Right cardiac atrium (tissue), 5 donors: ENCODE data around the gene PACS1. TPM values are rescaled to one million over a fixed set of nuclear protein-coding genes. Genes with fewer than 3 reads are reported as not detected.

Experiments
- ATAC-seq, 2 donors: fragments of 200-7000 bp; cut with Tn5 transposase; one replicate each; pipeline versions ENCODE4 v1.8.0 to v1.9.1; 2020; ENCODE audit warnings: moderate library complexity in 2 of 2, mild to moderate bottlenecking in 1 of 2
- DNase-seq, 3 donors: peaks; one replicate each; pipeline ENCODE4 v3.0.0-alpha.2; 2020
- H3K27ac ChIP-seq: one replicate; pipeline ENCODE4 v1.5.1; 2013; ENCODE audit warnings: mild to moderate bottlenecking, low read length, control low read depth, moderate library complexity
- H3K27me3 ChIP-seq: one replicate; pipeline ENCODE4 v1.6.1; 2013; ENCODE audit not compliant: control insufficient read depth, insufficient read depth
- H3K4me1 ChIP-seq: one replicate; pipeline ENCODE4 v1.6.1; 2013; ENCODE audit warnings: low read length; ENCODE audit not compliant: control insufficient read depth, insufficient read depth
- H3K4me3 ChIP-seq: one replicate; pipeline ENCODE4 v1.5.1; 2013; ENCODE audit warnings: low read length, control low read depth
- H3K9me3 ChIP-seq: one replicate; pipeline ENCODE4 v1.6.1; 2013; ENCODE audit warnings: low read length; ENCODE audit not compliant: control insufficient read depth
- WGBS: extraction: QIAGEN DNeasy Blood & Tissue Kit; methylation state at CpG from one replicate; pipeline ENCODE4 v1.1.7; 2013; 5-methylcytosine and 5-hydroxymethylcytosine counted together
- intact Hi-C, 4 donors: fragments of 100-400 bp; cut with DNase I; formaldehyde crosslinking; loops; one replicate each; pipeline versions ENCODE4 v1.11.0 to v1.14.0; 2022 to 2023
- polyA plus RNA-seq: library from polyadenylated mRNA; stranded (reverse); fragments of 200-250 nt; gene quantifications from one replicate; pipeline ENCODE4 v1.2.3, GENCODE V29; 2013
- total RNA-seq, 4 donors: library from RNA; stranded (reverse); fragmentation: NEBNext Ultra II Directional; extraction: Animal tissue kit (Norgen Biotek cat#: 25700); gene quantifications; one replicate each; pipeline ENCODE4 v1.2.1, GENCODE V29; 2021
- donor health status: healthy with polysubstance abuse.
- donor health status: DM: no; HTN: yes; CAD: no.
- donor health status: DM: no; HTN: no; CAD: no.
- donor health status: DM: no; HTN: yes; CAD: no; lungs with severe emphysema.
- donor health status: DM: yes; HTN: yes; CAD: no.

Gene PACS1
- total and polyA plus RNA-seq, 5 donors = 30.9 to 82.5 (median 52.0) TPM

- intact Hi-C loops = no loop called here
- no peaks in the 10 kb centered on the region for H3K4me1 ChIP-seq
- ATAC-seq (no peak), DNase-seq (peak in 2 of 3 donors; percentile 30 to 39)
- no peaks in the 10 kb centered on the region for H3K9me3 ChIP-seq
- H3K4me3 ChIP-seq = no peak overlapping the region
- H3K27ac ChIP-seq = no peak overlapping the region
- no peaks in the 10 kb centered on the region for H3K27me3 ChIP-seq
- WGBS = 61% methylated on average over 15 of the region's 15 CpGs
These were observed 209.1 kb downstream of the PACS1 start for GRCh38 chr11:66279092-66279734.

GRCh38 chr11:66280428-66280827, 210.4 kb downstream of the PACS1 start:
- Histone ChIP-seq H3K27me3 (no peaks in the 10 kb centered on the region), H3K9me3 (no peaks in the 10 kb centered on the region), H3K4me1 (no peaks in the 10 kb centered on the region), H3K4me3 (no peak overlapping the region), H3K27ac (no peak overlapping the region)
- DNase-seq (peak in 1 of 3 donors; percentile 60), ATAC-seq (no peak)
- intact Hi-C loops = no loop called here
- 63% methylated on average over 14 of the region's 14 CpGs for WGBS

GRCh38 chr11:66281001-66281400, 210.9 kb downstream of the PACS1 start:
- 84% methylated on average over 6 of the region's 6 CpGs for WGBS
- intact Hi-C loops = no loop called here
- H3K4me1 ChIP-seq = no peaks in the 10 kb centered on the region
- no peaks in the 10 kb centered on the region for H3K27me3 ChIP-seq
- H3K9me3 ChIP-seq = no peaks in the 10 kb centered on the region
- ATAC-seq = no peak
- no peak overlapping the region for H3K27ac ChIP-seq
- no peak for DNase-seq
- no peak overlapping the region for H3K4me3 ChIP-seq

GRCh38 chr11:66281776-66282467, 211.8 kb downstream of the PACS1 start:
- peak in 1 of 3 donors; percentile 36 for DNase-seq
- no peak overlapping the region for H3K27ac ChIP-seq
- intact Hi-C loops = loop anchor here in 1 of 4 donors (2.0 kb wide), 1 partner anchor 59 kb away; no protein-coding TSS in a partner anchor
- no peaks in the 10 kb centered on the region for H3K9me3 ChIP-seq
- H3K4me1 ChIP-seq = no peaks in the 10 kb centered on the region
- no peak overlapping the region for H3K4me3 ChIP-seq
- H3K27me3 ChIP-seq = no peaks in the 10 kb centered on the region
- WGBS = 32% methylated on average over 20 of the region's 20 CpGs
- no peak for ATAC-seq

GRCh38 chr11:66282468-66283455, 212.7 kb downstream of the PACS1 start:
- WGBS = 13% methylated on average over 35 of the region's 35 CpGs
- no peaks in the 10 kb centered on the region for H3K27me3 ChIP-seq
- H3K4me3 ChIP-seq = no peak overlapping the region
- intact Hi-C loops = loop anchor here in 1 of 4 donors (2.0 kb wide), 1 partner anchor 60 kb away; no protein-coding TSS in a partner anchor
- ATAC-seq (peak; percentile 80 to 87), DNase-seq (peak; percentile 99 to 100 (median 99))
- no peak overlapping the region for H3K27ac ChIP-seq
- no peaks in the 10 kb centered on the region for H3K4me1 ChIP-seq
- H3K9me3 ChIP-seq = no peaks in the 10 kb centered on the region

- Histone ChIP-seq H3K9me3 (no peaks in the 10 kb centered on the region), H3K27ac (no peak overlapping the region), H3K4me1 (peaks cover 3% of the 10 kb centered on the region), H3K27me3 (no peaks in the 10 kb centered on the region), H3K4me3 (no peak overlapping the region)
- 80% methylated on average over 14 of the region's 14 CpGs for WGBS
- no peak for ATAC-seq
- DNase-seq = peak in 2 of 3 donors; percentile 16 to 53
- intact Hi-C loops = loop anchor here in 1 of 4 donors (2.0 kb wide), 1 partner anchor 61 kb away; no protein-coding TSS in a partner anchor
These were observed 213.5 kb downstream of the PACS1 start for GRCh38 chr11:66283461-66284105.

GRCh38 chr11:66284526-66285078, 214.5 kb downstream of the PACS1 start:
- H3K9me3 ChIP-seq = no peaks in the 10 kb centered on the region
- 93% methylated on average over 16 of the region's 16 CpGs for WGBS
- peaks cover 4% of the 10 kb centered on the region for H3K4me1 ChIP-seq
- intact Hi-C loops = no loop called here
- no peak overlapping the region for H3K4me3 ChIP-seq
- DNase-seq = peak in 1 of 3 donors; percentile 27
- H3K27me3 ChIP-seq = no peaks in the 10 kb centered on the region
- H3K27ac ChIP-seq = no peak overlapping the region
- no peak for ATAC-seq

- WGBS = 81% methylated on average over 13 of the region's 13 CpGs
- H3K27ac ChIP-seq = peak overlapping the region; percentile 13
- intact Hi-C loops = no loop called here
These were observed 215.3 kb downstream of the PACS1 start for GRCh38 chr11:66285250-66285947.

GRCh38 chr11:66286699-66287098, 216.6 kb downstream of the PACS1 start:
- H3K4me1 ChIP-seq = peaks cover 10% of the 10 kb centered on the region
- DNase-seq (no peak), ATAC-seq (no peak)
- no peak overlapping the region for H3K27ac ChIP-seq
- intact Hi-C loops = no loop called here
- no peak overlapping the region for H3K4me3 ChIP-seq
- 80% methylated on average over 5 of the region's 5 CpGs for WGBS
- H3K27me3 ChIP-seq = no peaks in the 10 kb centered on the region
- H3K9me3 ChIP-seq = no peaks in the 10 kb centered on the region

More at GRCh38 chr11:66285250-66285947, 215.3 kb downstream of the PACS1 start:
- DNase-seq (peak in 1 of 3 donors; percentile 46), ATAC-seq (no peak)
- Histone ChIP-seq H3K4me1 (peaks cover 10% of the 10 kb centered on the region), H3K4me3 (no peak overlapping the region), H3K27me3 (no peaks in the 10 kb centered on the region), H3K9me3 (no peaks in the 10 kb centered on the region)
